ENCODE results near the gene AHCY. TPM values are rescaled to one million over a fixed set of nuclear protein-coding genes. Genes with fewer than 3 reads are reported as not detected.
"Not testable (repeated sequence)": the region's sequence is repeated elsewhere in the genome, so short reads cannot be mapped to it uniquely, and the experiment has no call there.

Gene AHCY
- total RNA-seq, result 10 to 100 TPM; 71.5 to 98.6 (median 74.3) TPM
- long read RNA-seq, donor 1, transcript AHCY-201 (10 exons, 2,143 nt), result major isoform, 65 of 75 reads
- long read RNA-seq, donor 1, partial matches to known transcripts, result 3 of 75 reads
- long read RNA-seq, donor 1, other reads (novel, unspliced or antisense), result 7 of 75 reads
- long read RNA-seq, donor 2, transcript AHCY-201 (10 exons, 2,143 nt), result major isoform, 64 of 73 reads
- long read RNA-seq, donor 2, partial matches to known transcripts, result 2 of 73 reads
- long read RNA-seq, donor 2, other reads (novel, unspliced or antisense), result 7 of 73 reads

- DNase-seq (peak; percentile 98 to 99 (median 98)), ATAC-seq (peak; percentile 97)
- intact Hi-C loops (cut with DNase I, micrococcal nuclease), result no loop called here
- Histone ChIP-seq H3K4me3 (peak within 1 kb of the TSS; percentile 60), H3K36me3 (ENCODE audit: low read depth) (no peaks in the 10 kb centered on the region), H3K4me1 (ENCODE audit: low read depth) (peaks cover 27% of the 10 kb centered on the region), H3K9me3 (no peaks in the 10 kb centered on the region)
- TF ChIP-seq CTCF (IDR thresholded peaks at IDR 0.05), result no peak
Measured at GRCh38 chr20:34302723-34303533, at the start of gene AHCY. AHCY (minus strand) TSS chr20:34303355; CDS start chr20:34303270, 85 bp downstream.

GRCh38 chr20:34350095-34350494 is 46.9 kb upstream of the AHCY start:
- H3K36me3 ChIP-seq (ENCODE audit: low read depth), result no peaks in the 10 kb centered on the region
- ATAC-seq (peak; percentile 75), DNase-seq (no peak)
- no peaks in the 10 kb centered on the region for H3K4me1 ChIP-seq (ENCODE audit: low read depth)
- intact Hi-C loops (cut with DNase I, micrococcal nuclease), result no loop called here
- H3K9me3 ChIP-seq, result no peaks in the 10 kb centered on the region
- TF ChIP-seq CTCF (IDR thresholded peaks at IDR 0.05), result no peak
- no peak overlapping the region for H3K4me3 ChIP-seq

GRCh38 chr20:34347571-34347970 is 44.4 kb upstream of the AHCY start:
- intact Hi-C loops (cut with DNase I, micrococcal nuclease), result no loop called here
- no peaks in the 10 kb centered on the region for H3K9me3 ChIP-seq
- peaks cover 8% of the 10 kb centered on the region for H3K4me1 ChIP-seq (ENCODE audit: low read depth)
- DNase-seq (no peak), ATAC-seq (no peak)
- no peaks in the 10 kb centered on the region for H3K36me3 ChIP-seq (ENCODE audit: low read depth)
- H3K4me3 ChIP-seq, result no peak overlapping the region
- no peak for TF ChIP-seq CTCF (IDR thresholded peaks at IDR 0.05)

GRCh38 chr20:34346533-34346865 is 43.3 kb upstream of the AHCY start:
- H3K9me3 ChIP-seq; intact Hi-C loops (cut with DNase I, micrococcal nuclease); DNase-seq; ATAC-seq; H3K4me1 ChIP-seq (ENCODE audit: low read depth); H3K36me3 ChIP-seq (ENCODE audit: low read depth); H3K4me3 ChIP-seq: not testable (repeated sequence)

- H3K36me3 ChIP-seq (ENCODE audit: low read depth); H3K4me3 ChIP-seq; H3K9me3 ChIP-seq; DNase-seq; intact Hi-C loops (cut with DNase I, micrococcal nuclease); H3K4me1 ChIP-seq (ENCODE audit: low read depth); ATAC-seq: not testable (repeated sequence)
Measured at GRCh38 chr20:34345839-34346532, 42.8 kb upstream of the AHCY start.

- Histone ChIP-seq H3K9me3 (no peaks in the 10 kb centered on the region), H3K36me3 (ENCODE audit: low read depth) (no peaks in the 10 kb centered on the region), H3K4me3 (no peak overlapping the region), H3K4me1 (ENCODE audit: low read depth) (peaks cover 8% of the 10 kb centered on the region)
- ATAC-seq (peak; percentile 29), DNase-seq (no peak)
- no peak for TF ChIP-seq CTCF (IDR thresholded peaks at IDR 0.05)
- intact Hi-C loops (cut with DNase I, micrococcal nuclease), result no loop called here
Measured at GRCh38 chr20:34345402-34345736, 42.2 kb upstream of the AHCY start.
